Neural crest cell (in vitro differentiated cells): ENCODE data around the gene GATA3. TPM values are rescaled to one million over a fixed set of nuclear protein-coding genes. Genes with fewer than 3 reads are reported as not detected.
A peak's percentile ranks its signal among the peaks of the same experiment; 100 is the strongest.

Experiments
- DNase-seq: peaks from one replicate; pipeline ENCODE4 v3.0.0; 2021; ENCODE audit warnings: low read depth, mixed read lengths, low spot score
- H3K27ac Mint-ChIP-seq: one replicate; pipeline ENCODE4 v1.8.0; 2021; ENCODE audit warnings: mild to moderate bottlenecking, mixed read lengths; ENCODE audit not compliant: unreplicated experiment
- H3K27me3 Mint-ChIP-seq: 2 replicates; pipeline ENCODE4 v1.8.0; 2021; ENCODE audit warnings: low read depth, mild to moderate bottlenecking, mixed read lengths
- H3K36me3 Mint-ChIP-seq: 2 replicates; pipeline ENCODE4 v1.8.0; 2021; ENCODE audit warnings: low read depth, mild to moderate bottlenecking, mixed read lengths
- H3K4me1 Mint-ChIP-seq: 2 replicates; pipeline ENCODE4 v1.8.0; 2021; ENCODE audit warnings: mixed read lengths
- H3K4me3 Mint-ChIP-seq: one replicate; pipeline ENCODE4 v1.8.0; 2021; ENCODE audit warnings: mild to moderate bottlenecking, mixed read lengths
- H3K9me3 Mint-ChIP-seq: 2 replicates; pipeline ENCODE4 v1.8.0; 2021; ENCODE audit warnings: mixed read lengths
- total RNA-seq: library from RNA; stranded (reverse); gene quantifications from 2 replicates; pipeline ENCODE4 v1.2.1, GENCODE V29; 2021
- TF ChIP-seq, protein P1 (sequence below): fragments of 200-600 bp; sonication (generic); conservative IDR thresholded peaks from 2 replicates; pipeline ENCODE4 v1.5.0; 2021; ENCODE audit warnings: antibody characterized with exemption, mild to moderate bottlenecking

GATA3 gene
- total RNA-seq, 1 donor from 2014 or later, result 0.35 TPM

GRCh38 chr10:8073691-8074416 lies 19.4 kb downstream of the GATA3 start:
- DNase-seq, result no peak
- H3K36me3 Mint-ChIP-seq, result no peaks in the 10 kb centered on the region
- H3K9me3 Mint-ChIP-seq, result no peaks in the 10 kb centered on the region
- H3K4me1 Mint-ChIP-seq, result peaks cover 5% of the 10 kb centered on the region
- no peak overlapping the region for H3K4me3 Mint-ChIP-seq
- peaks cover 58% of the 10 kb centered on the region for H3K27me3 Mint-ChIP-seq
- TF ChIP-seq, protein P1, sequence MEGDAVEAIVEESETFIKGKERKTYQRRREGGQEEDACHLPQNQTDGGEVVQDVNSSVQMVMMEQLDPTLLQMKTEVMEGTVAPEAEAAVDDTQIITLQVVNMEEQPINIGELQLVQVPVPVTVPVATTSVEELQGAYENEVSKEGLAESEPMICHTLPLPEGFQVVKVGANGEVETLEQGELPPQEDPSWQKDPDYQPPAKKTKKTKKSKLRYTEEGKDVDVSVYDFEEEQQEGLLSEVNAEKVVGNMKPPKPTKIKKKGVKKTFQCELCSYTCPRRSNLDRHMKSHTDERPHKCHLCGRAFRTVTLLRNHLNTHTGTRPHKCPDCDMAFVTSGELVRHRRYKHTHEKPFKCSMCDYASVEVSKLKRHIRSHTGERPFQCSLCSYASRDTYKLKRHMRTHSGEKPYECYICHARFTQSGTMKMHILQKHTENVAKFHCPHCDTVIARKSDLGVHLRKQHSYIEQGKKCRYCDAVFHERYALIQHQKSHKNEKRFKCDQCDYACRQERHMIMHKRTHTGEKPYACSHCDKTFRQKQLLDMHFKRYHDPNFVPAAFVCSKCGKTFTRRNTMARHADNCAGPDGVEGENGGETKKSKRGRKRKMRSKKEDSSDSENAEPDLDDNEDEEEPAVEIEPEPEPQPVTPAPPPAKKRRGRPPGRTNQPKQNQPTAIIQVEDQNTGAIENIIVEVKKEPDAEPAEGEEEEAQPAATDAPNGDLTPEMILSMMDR, result no peak
- H3K27ac Mint-ChIP-seq, result no peak overlapping the region

- no peak overlapping the region for H3K4me3 Mint-ChIP-seq
- no peaks in the 10 kb centered on the region for H3K36me3 Mint-ChIP-seq
- H3K4me1 Mint-ChIP-seq, result peaks cover 5% of the 10 kb centered on the region
- H3K27ac Mint-ChIP-seq, result no peak overlapping the region
- no peak for DNase-seq
- peaks cover 51% of the 10 kb centered on the region for H3K27me3 Mint-ChIP-seq
- H3K9me3 Mint-ChIP-seq, result no peaks in the 10 kb centered on the region
- TF ChIP-seq, protein P1, result no peak
These were observed 20.4 kb downstream of the GATA3 start for GRCh38 chr10:8074881-8075280.

DNA sequence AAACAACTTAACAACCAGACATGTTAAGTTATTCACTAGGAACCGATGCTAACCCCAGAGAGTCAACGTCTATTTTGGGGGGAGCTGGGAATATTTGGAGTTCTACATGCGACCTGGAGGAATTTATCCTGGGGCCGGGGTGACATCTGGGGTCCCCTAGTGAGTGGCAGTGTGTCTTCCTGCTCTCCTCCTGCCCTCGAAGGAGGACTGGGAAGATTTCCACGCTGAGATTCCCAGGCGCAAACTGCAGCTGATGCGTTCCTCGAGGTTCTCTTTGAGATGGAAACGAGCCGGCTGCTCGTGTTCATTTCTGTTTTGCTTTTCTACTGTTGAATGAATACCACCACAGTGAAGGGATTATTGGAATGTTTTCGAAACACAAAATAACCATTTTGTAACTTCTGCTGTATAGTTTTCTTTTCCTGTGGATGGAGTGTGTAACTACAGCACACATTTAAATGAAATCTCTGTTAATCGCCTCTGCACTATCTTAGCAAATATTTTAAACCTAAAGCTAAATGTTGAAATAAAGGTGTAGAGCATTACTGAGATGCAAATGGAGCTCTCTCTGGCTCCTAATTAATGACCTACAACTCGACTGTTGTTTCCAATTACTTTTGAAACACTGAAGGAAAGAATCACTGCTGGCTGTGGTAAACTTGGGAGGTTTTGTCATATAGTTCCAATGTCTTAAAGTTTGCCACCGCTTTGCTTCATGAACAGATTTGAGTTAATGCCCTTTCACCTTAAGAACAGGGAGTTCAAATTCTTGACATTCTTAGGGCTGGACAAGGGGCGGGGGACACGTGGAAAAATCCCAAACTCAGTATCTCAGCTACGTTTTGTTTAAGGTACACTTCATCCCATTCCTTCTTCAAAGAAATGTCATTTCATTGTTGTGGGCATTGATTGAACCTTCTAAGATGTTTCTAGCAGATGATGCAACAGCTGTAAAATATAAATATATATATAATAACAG lies 21.1 kb downstream of the GATA3 start:
- Mint-ChIP-seq H3K27me3 (peaks cover 46% of the 10 kb centered on the region), H3K9me3 (no peaks in the 10 kb centered on the region), H3K4me1 (peaks cover 5% of the 10 kb centered on the region), H3K36me3 (no peaks in the 10 kb centered on the region), H3K27ac (no peak overlapping the region), H3K4me3 (no peak overlapping the region)
- no peak for DNase-seq
- TF ChIP-seq, protein P1, result peak; percentile 43

GRCh38 chr10:8076933-8077332 lies 22.4 kb downstream of the GATA3 start:
- Mint-ChIP-seq H3K9me3 (no peaks in the 10 kb centered on the region), H3K27me3 (peaks cover 37% of the 10 kb centered on the region), H3K4me3 (no peak overlapping the region), H3K27ac (no peak overlapping the region), H3K4me1 (peaks cover 5% of the 10 kb centered on the region), H3K36me3 (no peaks in the 10 kb centered on the region)
- TF ChIP-seq, protein P1, result no peak
- DNase-seq, result no peak

DNA sequence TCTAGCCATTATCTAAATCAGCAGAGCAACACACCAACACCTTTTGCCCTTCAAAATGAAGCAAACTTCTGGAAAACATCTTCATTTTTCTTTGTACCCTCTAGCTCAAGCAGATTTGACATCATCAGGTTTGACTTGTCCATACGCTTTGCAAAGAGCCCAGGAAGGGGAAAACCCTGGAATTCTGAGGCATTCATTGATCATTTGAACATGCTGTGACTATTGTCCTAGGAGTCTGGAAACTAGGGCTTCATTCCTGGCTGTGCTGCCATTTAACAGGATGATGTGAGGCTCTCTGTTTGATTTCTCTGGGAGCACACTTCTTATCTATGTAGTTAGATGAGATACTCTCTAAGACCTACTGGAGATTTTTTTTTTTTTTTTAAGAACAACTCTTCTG lies 23.5 kb downstream of the GATA3 start:
- no peaks in the 10 kb centered on the region for H3K9me3 Mint-ChIP-seq
- TF ChIP-seq, protein P1, result no peak
- H3K27me3 Mint-ChIP-seq, result peaks cover 30% of the 10 kb centered on the region
- no peak overlapping the region for H3K4me3 Mint-ChIP-seq
- no peak for DNase-seq
- no peaks in the 10 kb centered on the region for H3K36me3 Mint-ChIP-seq
- no peak overlapping the region for H3K27ac Mint-ChIP-seq
- peaks cover 5% of the 10 kb centered on the region for H3K4me1 Mint-ChIP-seq
